Left ventricle myocardium inferior (tissue), 1 donor: ENCODE measurements around the gene SPATA6L. TPM values are rescaled to one million over a fixed set of nuclear protein-coding genes. Genes with fewer than 3 reads are reported as not detected.
"Not testable (repeated sequence)": the region's sequence is repeated elsewhere in the genome, so short reads cannot be mapped to it uniquely, and the experiment has no call there.

Experiments
- DNase-seq: peaks from one replicate; pipeline ENCODE4 v3.0.0-alpha.2; 2020
- H3K27ac ChIP-seq: fragments of 200-600 bp; replicated peaks from 2 replicates; pipeline ENCODE4 v1.8.0; 2021
- H3K27me3 ChIP-seq: fragments of 200-600 bp; 2 replicates; pipeline ENCODE4 v1.8.0; 2021; ENCODE audit warnings: low read depth
- H3K36me3 ChIP-seq: fragments of 200-600 bp; 2 replicates; pipeline ENCODE4 v1.8.0; 2021
- H3K4me1 ChIP-seq: fragments of 200-600 bp; 2 replicates; pipeline ENCODE4 v1.8.0; 2021
- H3K4me3 ChIP-seq: fragments of 200-600 bp; 2 replicates; pipeline ENCODE4 v1.8.0; 2021; ENCODE audit warnings: mild to moderate bottlenecking, moderate library complexity
- H3K9me3 ChIP-seq: fragments of 200-600 bp; replicated peaks from 2 replicates; pipeline ENCODE4 v1.8.0; 2021
- intact Hi-C: fragments of 100-400 bp; cut with micrococcal nuclease; formaldehyde crosslinking; loops from one replicate; pipeline ENCODE4 v1.11.0; 2022
- total RNA-seq: library from RNA; stranded (reverse); fragmentation: NEBNext Ultra II Directional; extraction: Animal tissue kit (Norgen Biotek cat#: 25700); gene quantifications from one replicate; pipeline ENCODE4 v1.2.1, GENCODE V29; 2021
- TF ChIP-seq, protein P1 (sequence below): fragments of 200-600 bp; IDR thresholded peaks from 2 replicates; pipeline ENCODE4 v1.8.0; 2021; ENCODE audit warnings: antibody characterized with exemption, mild to moderate bottlenecking, borderline replicate concordance
- donor health status: DM: no; HTN: yes; CAD: no; lungs with severe emphysema.

The SPATA6L gene
- total RNA-seq, 1 donor from 2014 or later = 0.96 TPM

DNA sequence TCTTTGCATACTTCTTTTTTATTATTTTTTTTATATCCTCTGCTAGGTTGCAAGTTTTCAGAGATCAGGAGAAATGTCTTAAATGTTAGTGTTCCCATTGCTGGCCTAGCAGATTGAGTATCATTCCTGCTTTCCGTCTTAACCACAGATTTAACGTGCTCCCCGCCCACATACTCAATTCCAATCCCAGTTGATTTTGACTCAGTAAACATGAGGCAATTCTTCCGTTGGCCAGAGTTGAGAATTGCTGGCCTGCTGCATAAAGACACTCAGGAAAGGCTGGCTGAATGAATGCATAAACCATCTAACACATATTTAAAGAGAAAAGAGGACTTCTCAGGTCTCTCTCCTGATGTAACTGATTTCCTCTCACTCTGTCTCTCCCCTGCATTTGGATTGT lies 51.0 kb downstream of the SPATA6L start:
- Histone ChIP-seq H3K4me1 (no peaks in the 10 kb centered on the region), H3K36me3 (no peaks in the 10 kb centered on the region), H3K27ac (no peak overlapping the region), H3K4me3 (no peak overlapping the region), H3K9me3 (no peaks in the 10 kb centered on the region), H3K27me3 (no peaks in the 10 kb centered on the region)
- TF ChIP-seq, protein P1, sequence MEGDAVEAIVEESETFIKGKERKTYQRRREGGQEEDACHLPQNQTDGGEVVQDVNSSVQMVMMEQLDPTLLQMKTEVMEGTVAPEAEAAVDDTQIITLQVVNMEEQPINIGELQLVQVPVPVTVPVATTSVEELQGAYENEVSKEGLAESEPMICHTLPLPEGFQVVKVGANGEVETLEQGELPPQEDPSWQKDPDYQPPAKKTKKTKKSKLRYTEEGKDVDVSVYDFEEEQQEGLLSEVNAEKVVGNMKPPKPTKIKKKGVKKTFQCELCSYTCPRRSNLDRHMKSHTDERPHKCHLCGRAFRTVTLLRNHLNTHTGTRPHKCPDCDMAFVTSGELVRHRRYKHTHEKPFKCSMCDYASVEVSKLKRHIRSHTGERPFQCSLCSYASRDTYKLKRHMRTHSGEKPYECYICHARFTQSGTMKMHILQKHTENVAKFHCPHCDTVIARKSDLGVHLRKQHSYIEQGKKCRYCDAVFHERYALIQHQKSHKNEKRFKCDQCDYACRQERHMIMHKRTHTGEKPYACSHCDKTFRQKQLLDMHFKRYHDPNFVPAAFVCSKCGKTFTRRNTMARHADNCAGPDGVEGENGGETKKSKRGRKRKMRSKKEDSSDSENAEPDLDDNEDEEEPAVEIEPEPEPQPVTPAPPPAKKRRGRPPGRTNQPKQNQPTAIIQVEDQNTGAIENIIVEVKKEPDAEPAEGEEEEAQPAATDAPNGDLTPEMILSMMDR = no peak
- intact Hi-C loops = no loop called here
- no peak for DNase-seq

DNA sequence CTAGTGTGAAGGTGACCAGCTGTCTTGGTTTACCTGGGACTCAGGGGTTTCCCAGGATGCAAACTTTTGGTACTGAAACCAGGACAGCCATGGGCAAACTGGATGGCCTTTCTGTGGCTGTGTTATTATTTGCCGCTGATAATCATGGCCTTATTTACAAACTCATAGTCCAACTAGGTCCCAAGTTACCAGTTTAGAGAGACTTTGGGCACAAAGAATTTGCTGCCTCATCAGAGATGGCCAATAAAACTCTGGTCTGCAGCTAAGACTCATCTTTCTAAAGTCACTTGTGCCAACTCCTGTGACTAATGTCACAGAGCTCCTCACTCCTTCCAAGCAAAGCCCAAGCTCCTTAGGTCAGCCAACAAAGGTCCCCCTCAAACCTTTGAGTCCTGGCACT lies 51.7 kb downstream of the SPATA6L start:
- TF ChIP-seq, protein P1 = no peak
- no peak for DNase-seq
- Histone ChIP-seq H3K36me3 (no peaks in the 10 kb centered on the region), H3K27me3 (no peaks in the 10 kb centered on the region), H3K27ac (no peak overlapping the region), H3K9me3 (no peaks in the 10 kb centered on the region), H3K4me3 (no peak overlapping the region), H3K4me1 (no peaks in the 10 kb centered on the region)
- intact Hi-C loops = no loop called here

DNA sequence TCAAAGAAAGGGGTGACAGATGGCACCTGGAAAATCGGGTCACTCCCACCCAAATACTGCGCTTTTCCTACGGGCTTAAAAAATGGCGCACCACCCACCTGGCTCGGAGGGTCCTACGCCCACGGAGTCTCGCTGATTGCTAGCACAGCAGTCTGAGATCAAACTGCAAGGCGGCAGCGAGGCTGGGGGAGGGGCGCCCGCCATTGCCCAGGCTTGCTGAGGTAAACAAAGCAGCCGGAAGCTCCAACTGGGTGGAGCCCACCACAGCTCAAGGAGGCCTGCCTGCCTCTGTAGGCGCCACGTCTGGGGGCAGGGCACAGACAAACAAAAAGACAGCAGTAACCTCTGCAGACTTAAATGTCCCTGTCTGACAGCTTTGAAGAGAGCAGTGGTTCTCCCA lies 60.2 kb downstream of the SPATA6L start:
- H3K36me3 ChIP-seq, DNase-seq, H3K9me3 ChIP-seq, H3K27me3 ChIP-seq, H3K4me3 ChIP-seq, H3K4me1 ChIP-seq, H3K27ac ChIP-seq, intact Hi-C loops: not testable (repeated sequence)

DNA sequence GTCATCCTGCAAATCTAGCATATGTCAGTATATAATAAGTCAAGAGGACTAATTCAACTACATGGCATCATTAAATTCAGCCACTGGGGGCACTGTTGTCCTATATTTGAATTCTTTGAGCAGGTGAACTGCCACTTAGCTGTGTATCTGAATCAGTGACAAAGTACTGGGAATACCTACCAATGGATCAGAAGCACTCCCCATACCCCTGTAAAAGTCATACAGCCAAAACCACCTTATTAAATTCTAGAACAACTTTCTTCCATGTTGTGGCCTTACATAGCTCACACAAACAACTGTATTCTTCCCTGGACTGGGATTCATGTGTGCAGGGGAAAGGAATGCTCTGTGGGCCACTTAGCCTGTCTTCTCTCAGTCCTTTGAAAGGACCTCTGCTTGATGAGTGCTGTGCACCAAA lies 61.6 kb downstream of the SPATA6L start:
- Histone ChIP-seq H3K27me3 (no peaks in the 10 kb centered on the region), H3K36me3 (no peaks in the 10 kb centered on the region), H3K4me1 (no peaks in the 10 kb centered on the region), H3K4me3 (no peak overlapping the region), H3K9me3 (no peaks in the 10 kb centered on the region), H3K27ac (no peak overlapping the region)
- TF ChIP-seq, protein P1 = peak; percentile 83
- intact Hi-C loops = no loop called here
- no peak for DNase-seq

DNA sequence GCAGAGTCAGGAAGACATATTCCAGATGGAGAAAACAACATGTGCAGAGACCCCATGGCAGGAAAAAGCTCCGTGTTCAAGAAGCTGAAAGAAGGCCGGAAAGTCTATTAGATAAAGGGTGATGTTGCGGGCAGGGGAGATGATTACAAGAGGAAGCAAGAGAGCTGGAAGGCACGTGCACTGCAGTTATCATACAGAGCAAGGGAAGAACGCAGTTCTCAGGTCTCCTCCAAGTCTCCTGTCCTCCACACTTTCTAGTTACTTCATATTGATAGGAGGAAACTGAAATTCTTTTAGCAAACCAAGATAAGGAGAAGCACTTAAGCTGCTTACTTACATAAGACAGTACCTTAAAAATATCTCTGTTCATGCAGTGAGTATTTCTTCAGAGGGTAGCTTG lies 62.5 kb downstream of the SPATA6L start:
- Histone ChIP-seq H3K36me3 (no peaks in the 10 kb centered on the region), H3K4me3 (no peak overlapping the region), H3K9me3 (no peaks in the 10 kb centered on the region), H3K4me1 (no peaks in the 10 kb centered on the region), H3K27me3 (no peaks in the 10 kb centered on the region), H3K27ac (no peak overlapping the region)
- DNase-seq = no peak
- TF ChIP-seq, protein P1 = no peak
- intact Hi-C loops = no loop called here

DNA sequence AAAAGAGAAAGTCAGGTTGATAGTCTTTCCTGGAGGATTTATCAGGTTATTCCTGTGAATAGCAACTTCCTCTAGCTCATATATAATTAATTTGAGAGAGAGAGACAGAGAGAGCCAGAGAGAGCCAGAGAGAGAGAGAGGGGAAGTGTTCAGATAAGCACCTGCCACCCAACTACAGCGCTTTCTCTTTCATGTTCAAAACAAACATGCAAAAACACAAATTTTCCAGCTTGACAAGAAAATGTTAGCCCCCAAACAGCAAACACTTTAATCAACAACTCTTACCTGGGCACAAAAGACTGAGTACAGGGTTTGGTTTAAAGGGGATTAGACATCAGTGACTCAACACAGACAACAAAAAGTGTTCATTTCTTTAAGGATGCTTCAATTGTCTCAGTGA lies 65.9 kb downstream of the SPATA6L start:
- Histone ChIP-seq H3K27me3 (no peaks in the 10 kb centered on the region), H3K9me3 (no peaks in the 10 kb centered on the region), H3K27ac (no peak overlapping the region), H3K4me1 (peaks cover 9% of the 10 kb centered on the region), H3K4me3 (no peak overlapping the region), H3K36me3 (no peaks in the 10 kb centered on the region)
- intact Hi-C loops = no loop called here
- DNase-seq = no peak
- TF ChIP-seq, protein P1 = no peak
